Right kidney (tissue), 1 donor: Measurements from ENCODE around the gene FADS1.

Experiments
- DNase-seq: peaks from one replicate; pipeline ENCODE4 v3.0.0-alpha.2; 2016

FADS1 gene

DNA sequence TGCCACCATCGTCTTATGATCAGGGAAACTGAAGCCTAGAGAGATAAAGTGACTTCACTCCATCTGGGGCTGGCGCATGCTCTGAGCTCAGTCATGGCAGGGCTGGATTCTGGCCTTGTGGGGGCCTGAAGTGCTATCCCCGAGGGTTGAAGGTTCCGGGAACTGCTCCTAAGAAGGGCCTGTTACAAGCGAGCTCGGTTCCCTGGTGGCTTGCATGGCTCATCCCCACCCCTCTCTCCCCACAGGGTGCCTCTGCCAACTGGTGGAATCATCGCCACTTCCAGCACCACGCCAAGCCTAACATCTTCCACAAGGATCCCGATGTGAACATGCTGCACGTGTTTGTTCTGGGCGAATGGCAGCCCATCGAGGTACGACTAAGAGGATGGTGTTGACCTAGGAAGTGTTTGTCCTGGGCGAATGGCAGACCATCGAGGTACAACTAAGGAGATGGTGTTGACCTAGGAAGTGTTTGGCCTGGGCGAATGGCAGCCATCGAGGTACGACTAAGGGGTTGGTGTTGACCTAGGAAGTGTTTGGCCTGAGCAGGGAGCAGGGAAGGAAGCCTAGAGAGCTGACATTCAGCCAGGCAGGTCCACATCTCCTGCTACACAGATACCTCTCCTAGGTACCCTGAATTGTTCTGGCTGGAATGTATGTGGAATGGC, 31.2 kb upstream of the FADS1 start:
- no peak for DNase-seq

DNA sequence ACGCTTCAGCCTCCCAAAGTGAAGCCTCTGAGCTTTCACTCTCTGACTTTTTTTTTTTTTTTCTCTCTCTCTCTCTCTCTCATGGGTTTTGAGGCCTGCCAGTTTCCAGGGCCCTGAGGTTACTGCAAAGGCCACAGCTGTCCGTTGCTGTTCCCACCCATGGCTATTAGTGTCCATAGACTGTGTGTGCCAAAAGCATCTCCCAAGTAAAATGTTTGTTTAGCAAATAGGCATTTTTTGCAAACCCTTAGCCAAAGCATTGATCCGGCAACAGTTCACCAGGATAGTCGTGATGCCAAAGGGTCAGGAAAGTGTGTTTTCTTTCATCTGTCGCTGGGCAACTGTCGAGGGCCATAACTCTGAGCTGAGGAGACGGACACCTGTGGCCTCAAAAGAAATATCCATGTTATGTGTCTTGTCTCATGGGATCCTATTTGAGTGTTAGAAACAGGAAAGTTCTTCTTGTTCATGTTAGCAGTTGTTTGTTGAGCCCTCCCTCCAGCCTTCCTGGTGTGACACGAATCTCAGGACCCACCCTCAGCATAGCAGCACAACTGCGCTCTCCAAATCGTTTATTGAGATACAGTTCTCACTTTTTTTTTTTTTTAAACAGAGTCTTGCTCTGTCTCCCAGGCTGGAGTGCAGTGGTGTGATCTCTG, 29.7 kb upstream of the FADS1 start:
- no peak for DNase-seq

DNA sequence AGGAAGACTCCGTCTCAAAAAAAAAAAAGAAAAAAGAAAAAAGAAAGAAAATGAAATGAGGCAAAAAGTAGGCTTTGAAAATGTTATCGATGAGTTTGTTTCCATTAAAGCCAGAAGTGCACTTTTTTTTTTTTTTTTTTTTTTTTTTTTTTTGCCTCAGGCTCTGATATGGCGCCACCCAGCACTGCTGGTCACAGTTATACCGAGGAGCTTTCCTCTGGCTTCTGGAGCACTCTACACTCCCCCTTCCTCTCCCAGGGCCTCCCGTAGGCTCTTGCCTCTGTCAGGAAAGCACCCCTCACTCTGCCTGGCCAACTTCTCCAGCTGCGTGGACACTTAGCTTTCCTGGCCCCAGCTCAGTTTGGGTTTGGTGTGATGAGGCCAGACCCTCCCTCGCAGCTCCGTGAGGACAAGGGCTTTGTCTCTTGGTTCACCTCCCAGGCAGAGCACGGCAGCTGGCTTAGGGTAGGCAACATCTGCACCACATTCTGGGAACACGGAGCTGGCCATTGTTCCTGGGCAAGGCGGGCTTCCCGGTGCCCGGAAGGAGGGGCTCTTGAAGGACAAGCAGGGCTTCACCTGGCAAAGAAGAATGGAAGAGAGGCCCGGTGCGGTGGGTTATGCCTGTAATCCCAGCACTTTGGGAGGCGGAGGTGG, 28.2 kb upstream of the FADS1 start:
- no peak for DNase-seq

DNA sequence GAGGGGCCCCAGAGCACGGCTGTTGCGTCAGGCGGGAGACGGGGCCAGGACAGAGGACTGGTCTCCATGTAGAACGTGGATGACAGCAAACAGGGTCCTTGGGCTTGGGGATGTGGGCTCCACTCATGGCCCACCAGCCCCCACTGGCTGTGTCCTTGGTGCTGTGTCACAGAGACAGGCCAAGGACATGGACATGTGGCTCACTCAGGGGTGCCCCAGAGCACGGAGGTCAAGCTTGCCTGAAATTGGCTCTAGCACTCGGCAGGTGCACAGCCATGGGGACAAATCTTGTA, 25.7 kb upstream of the FADS1 start:
- no peak for DNase-seq

DNA sequence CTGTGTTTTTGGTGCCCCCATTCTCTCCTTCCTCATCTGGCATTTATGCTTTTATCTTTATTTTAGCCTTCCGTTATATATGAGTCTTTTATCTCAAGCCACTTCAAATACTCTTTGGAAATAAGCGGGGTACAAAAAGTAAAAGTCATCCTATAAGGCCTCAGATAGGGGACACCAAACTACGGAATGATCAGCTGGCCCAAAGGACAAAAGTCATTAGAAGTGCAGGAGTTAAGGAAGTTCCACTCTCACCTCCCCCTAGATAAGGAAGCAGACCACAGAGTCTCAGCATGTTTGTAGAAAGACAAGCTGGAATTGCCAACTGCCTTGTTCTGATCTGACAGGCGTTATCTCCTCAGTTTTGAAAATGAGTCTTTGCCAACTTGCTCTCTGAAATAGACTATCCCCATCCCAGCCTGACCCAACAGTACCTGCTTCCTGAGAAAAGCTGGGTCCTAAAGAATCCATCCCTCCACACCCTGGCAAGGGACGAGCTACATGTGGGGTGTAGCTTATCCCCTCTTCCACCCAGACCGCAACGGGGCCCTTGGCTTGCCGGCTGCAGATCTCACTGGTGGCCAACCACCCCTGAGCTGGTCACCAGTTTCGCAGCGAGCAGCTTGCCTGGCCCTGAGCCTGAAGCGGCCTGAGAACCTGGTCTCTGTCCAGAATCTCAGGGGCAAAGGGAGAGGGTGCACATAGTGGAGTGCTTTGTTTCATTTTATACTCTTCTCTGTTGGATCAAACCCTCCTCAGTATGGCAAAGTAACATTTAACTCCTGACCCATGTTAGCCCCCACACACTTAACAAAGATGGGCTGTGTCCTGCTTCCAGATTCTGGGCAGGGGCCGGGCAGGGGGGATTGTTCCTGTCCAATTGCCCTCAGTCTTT, 25.1 kb upstream of the FADS1 start:
- DNase-seq, result no peak

DNA sequence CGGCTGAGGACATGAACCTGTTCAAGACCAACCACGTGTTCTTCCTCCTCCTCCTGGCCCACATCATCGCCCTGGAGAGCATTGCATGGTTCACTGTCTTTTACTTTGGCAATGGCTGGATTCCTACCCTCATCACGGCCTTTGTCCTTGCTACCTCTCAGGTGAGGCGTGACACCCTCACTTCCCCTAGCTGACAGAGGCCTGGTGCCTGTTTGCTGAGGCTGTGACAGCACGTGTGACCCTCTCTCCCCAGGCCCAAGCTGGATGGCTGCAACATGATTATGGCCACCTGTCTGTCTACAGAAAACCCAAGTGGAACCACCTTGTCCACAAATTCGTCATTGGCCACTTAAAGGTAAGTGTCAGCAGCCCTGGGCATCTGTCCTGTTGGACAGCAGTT, 23.6 kb upstream of the FADS1 start:
- DNase-seq, result no peak

DNA sequence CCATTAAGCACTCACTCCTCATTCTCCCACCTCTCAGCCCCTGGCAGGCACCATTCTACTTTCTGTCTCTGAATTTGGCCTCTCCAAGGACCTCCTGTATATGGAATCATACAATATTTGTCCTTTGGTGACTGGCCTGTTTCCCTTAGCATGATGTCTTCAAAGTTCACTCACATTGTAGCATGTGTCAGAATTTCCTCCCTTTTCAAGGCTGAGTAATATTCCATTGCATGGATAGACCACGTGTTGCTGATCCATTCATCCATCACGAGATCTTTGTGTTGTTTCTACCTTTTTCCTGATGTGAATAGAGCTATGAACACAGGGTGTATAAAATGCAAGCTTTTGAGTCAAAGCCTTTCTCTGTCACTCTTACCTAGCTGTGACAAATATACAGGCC, 22.9 kb upstream of the FADS1 start:
- no peak for DNase-seq

DNA sequence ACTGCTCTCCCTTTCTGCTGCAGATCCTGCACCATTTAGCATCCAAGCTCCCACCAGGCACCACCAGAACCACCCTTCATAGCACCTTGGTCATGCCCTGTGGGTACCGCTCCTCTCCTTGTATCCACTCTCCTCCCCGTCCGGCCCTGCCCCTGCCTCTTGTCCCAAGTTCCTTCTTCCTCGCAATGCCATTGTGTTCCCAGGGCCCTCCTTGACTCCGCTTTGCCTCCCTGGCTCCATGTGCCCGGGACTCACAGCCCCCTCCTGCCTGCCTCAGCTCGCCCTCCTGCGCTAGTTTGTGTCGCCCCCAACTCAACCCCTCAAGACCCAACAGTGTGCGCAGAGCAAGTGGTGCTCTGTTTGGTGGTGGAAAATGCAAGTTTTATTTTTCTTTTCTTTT, 22.1 kb upstream of the FADS1 start:
- no peak for DNase-seq

DNA sequence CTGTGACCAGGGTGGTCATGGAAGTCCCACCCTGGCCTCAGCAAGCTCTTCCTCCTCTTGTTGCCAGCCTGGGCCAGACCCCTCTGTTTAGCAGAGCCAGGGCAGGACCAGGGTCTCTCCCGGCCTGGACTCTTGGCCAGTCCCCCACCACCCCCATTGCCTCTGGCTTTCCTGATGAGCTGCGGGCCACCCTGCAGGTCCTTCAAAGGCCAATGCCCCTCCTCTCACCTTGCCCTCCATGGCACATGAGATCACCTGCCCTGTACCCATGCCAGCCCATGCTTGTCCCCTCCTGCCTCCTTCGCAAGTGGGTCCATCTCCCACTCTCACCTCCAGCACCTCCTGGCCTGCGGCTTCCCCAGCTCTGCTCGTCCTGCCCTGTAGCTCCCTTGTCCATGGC, 21.7 kb upstream of the FADS1 start:
- DNase-seq, result no peak

DNA sequence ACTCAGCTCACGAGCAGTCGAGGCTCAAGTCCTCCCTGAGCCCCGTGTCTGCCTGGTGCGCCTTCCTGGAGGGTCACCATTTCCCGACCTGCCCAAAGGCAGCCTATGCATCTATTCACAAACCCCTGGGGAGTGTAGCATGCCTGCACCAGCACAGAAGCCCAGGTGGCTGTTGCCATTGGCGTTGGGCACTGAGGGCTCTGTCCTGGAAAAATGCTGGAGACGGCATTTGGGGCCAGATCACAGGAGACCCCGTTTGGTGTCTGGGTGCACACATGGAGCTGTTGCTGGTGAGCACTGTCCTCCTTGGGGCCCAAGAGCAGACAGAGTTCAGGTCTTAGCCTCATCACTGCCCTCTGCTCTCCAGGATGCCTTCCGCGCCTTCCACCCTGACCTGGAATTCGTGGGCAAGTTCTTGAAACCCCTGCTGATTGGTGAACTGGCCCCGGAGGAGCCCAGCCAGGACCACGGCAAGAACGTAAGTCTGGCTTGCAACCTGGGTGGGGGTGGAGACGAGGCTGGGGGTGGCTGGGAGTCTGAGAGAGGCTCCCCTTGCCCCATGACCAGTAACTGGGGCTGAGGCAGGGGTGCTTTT, 20.7 kb upstream of the FADS1 start:
- no peak for DNase-seq

DNA sequence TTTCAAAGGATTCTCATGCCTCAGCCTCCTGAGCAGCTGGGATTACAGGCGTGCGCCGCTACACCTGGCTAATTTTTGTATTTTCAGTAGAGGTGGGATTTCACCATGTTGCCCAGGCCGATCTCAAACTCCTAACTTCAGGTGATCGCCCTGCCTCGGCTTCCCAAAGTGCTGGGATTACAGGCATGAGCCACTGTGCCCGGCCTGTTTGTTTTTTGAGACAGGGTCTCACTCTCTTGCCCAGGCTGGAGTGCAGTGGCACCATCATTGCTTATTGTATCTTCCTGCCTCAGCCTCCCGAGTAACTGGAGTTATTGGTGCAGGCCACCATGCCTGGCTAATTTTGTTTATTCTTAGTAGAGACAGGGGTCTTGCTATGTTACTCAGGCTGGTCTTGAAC, 19.4 kb upstream of the FADS1 start:
- no peak for DNase-seq

DNA sequence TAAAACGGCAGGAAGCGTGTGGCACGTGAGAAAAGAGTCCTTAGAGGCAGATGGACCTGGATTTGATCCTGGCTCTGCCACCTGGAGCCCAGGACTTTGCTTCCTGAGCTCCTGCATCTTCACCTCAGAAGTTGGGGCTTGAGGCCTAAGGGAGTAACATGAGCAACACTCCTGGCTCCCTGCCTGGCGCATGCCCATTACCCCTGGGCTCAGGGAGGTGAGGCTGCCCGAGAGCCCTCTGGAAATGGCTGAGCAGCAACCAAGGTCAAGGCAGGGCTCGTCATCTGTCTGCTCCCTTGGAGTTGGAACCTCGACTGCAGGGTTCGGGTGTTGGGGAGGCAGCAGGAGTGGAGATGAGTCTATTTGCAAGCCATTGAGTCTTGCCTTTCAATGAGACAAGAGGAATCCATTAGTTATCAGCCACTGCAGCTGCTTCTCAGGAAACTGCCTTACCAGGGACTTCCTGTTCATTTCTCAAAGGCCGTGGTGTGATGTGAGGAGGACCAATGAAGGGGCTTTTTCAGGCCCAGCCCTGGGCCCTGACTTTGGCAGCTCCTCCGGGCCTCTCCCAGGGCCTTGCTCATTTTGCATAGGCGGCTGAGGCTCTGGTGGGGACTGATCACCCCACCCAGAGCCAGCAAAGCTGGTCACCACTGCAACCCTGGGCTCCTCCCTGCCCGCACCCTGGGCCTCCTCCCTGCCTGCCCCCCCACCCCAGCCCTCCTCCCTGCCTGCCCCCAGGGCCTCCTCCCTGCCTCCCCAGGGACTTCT, 17.7 kb upstream of the FADS1 start:
- no peak for DNase-seq

DNA sequence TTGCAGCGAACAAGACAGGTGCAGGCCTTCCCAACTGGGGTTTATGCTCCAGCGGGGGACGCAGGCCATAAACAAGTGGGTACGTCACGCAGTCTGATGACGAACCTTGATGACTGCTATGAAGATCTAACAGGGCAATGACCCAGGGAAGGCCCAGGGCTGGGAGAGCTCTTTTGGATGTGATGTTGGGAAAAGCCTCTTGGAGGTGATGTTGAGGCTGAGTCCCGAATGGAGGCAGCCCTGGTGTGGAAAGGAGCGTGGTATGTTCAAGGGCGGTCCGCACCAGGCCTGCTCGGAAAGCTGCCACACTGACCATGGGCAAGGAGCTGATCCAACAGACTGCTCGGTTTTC, 17.1 kb upstream of the FADS1 start:
- no peak for DNase-seq

DNA sequence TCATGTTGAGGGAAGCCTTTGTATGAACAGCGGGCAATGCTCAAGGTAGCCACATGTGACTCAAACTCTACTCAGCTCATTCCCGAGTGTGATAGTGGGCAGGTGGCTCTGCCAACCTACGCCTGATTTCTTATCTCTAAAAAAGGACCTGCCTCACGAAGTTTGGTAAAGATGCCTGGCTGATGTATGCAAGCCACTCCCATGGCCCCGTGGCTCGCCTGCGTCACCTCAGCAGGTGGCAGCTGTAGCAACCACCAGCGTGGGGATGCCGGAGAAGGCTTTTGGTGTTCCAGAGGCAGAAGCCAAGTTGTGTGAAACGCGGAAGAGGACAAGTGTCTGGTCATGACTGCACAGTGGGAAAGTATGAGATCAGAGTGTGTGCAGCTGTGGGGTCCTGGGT, 16.7 kb upstream of the FADS1 start:
- no peak for DNase-seq

DNA sequence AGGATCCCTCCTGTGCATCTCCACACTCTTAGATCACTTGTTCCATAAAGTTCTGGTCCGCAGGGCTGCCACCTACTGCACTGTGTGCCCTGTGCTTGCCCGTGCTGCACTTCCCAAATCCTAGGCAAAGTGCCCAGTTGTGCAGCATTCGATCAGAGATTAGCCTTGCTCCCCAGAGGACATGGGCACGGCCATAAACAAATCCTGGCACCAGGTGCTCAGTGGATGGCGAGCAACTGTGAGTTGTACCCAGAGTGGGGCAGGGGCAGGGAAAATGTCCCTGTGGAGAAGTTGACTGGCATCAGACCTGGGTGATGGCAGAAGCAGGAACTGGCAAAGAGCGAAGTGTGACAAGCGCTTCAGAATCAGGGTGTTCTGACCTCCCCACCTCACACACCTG, 16.0 kb upstream of the FADS1 start:
- DNase-seq, result no peak

DNA sequence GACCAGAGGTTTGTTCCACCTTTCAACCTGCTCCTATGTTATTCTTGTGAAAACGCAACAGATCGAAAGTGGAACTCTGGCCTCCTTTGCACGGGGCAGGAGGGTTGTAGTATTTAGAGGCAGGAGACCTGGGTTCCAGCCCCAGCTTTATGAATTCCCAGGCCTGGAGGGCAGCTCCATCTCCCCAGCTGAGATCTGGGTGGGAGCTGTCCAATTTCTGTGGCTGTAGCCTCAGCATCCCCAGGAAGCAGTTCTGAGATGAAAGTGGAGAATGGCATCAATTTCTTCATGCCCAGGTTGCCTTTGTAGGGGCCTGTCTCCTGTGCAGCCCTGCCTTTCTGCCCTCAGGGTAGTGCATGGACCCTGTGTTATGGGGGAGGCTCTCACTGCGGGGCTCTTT, 15.4 kb upstream of the FADS1 start:
- no peak for DNase-seq

DNA sequence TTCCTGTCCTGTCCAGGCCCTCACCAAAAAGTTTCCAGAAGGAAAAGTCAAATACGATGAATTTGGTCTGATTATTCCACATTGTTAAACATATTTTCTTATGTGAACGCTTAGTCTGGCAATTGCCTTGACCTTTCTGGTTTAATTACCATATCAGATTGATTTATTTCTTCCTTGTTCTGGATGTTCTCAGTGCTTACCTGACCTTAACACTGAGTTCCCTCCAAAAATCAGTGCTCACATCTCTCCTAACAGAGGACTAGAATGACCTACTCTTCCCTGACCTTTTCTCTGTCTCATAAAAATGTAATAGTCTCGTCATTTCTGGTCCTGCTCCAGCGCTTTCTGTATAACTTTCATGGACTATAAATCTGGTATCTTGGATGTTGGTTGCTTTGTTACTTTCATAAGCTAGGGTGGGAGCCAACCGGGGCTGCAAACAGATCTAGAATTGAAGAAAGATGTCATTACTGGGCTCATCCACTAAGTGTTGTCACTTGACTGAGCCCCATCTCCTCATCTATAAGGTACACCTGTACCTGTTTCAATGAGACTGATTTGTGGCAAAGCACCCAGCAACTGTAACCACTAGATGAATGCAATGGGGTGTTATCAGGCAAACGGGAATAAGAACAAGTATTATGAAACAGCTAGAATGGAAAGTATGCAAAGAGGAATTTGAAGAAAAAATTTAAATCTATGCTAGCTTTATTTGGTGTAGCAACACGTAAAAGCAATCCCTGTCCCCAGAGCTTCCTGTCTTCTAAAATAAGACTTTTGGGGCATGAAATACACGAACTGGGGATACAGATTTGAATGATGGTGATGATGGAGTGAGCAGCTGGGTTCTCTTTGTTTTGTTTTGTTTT, 13.7 kb upstream of the FADS1 start:
- DNase-seq, result peak; percentile 25

DNA sequence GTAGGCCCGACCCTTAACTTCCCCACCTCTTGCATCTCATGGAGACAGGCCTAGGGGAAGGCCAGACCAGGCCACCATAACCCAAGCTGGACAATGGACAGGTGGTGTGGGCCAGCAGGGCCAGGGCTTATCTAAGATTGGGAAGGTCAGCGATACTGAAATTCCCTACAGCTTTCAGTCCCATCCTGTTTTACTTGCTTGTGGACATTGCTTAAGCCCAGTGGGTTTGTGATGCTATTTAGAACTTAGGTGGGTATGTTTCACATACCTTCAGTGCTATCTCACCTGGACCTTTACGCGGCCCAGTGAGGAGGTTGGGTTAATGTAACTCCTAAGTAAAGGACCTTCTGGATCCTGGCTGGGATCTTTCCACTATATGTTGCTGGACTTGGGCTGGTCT, 13.0 kb upstream of the FADS1 start:
- peak; percentile 29 for DNase-seq

DNA sequence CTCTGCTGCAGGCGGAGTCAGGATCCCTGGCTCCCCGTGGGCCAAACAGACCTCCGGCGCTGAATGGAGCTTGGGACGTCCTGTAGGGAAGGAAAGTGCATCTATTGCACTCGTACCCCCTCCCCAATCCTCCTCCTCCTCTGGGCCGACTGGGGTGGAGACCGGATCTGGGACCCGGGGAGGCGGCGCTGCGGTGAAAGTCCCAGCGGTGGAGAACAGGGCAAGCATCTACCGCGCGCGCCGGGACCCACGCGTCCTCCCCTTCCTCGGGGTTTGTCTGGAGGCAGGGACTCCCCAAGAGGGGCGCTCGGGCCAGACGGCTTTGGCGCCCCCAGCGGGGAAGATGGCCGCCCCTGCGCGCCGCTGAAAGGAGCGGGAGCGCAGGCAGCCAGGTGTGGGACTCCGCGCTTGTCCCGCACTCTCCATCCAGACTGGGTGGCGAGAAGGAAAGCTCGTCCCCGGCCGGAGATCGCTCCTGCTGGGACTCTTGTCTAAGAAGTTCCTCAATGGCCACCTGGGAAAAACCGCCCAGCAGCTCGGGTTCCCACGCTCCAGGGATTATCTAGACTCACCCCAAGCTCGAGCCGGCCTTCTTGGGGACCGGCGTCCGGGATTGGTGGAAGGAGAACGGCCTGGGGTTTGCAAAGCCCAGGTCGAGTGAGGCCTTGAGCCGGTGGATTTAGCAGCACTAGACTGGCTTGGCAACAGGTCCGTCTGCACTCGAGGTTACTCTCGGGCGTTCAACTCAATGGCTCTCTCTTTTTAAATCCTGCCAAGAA, 12.0 kb upstream of the FADS1 start:
- DNase-seq, result peak; percentile 84

DNA sequence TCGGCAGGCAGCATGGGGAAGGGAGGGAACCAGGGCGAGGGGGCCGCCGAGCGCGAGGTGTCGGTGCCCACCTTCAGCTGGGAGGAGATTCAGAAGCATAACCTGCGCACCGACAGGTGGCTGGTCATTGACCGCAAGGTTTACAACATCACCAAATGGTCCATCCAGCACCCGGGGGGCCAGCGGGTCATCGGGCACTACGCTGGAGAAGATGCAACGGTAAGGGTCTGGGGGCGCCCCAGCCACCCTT, 11.5 kb upstream of the FADS1 start:
- peak; percentile 81 for DNase-seq
